H1 (cell line): Measurements from ENCODE around the gene CSF2. TPM values are rescaled to one million over a fixed set of nuclear protein-coding genes. Genes with fewer than 3 reads are reported as not detected.

Source experiments
- CTCF ChIA-PET: fragments of 300-600 bp; sonication (Branson Sonifier 250); formaldehyde crosslinking; loops from one replicate; lab custom pipeline; 2021; ENCODE audit not compliant: partially characterized antibody; lab: Charles Lee
- POLR2A ChIA-PET: fragments of 300-600 bp; sonication (Branson Sonifier 250); formaldehyde crosslinking; loops from one replicate; lab custom pipeline; 2021; ENCODE audit warnings: inconsistent platforms; ENCODE audit not compliant: partially characterized antibody; lab: Charles Lee
- DNase-seq, 2 experiments: peaks; one replicate each; pipeline versions ENCODE4 v3.0.0 to v3.0.0-alpha.2; 2010 to 2022; ENCODE audit warnings: low spot score in 2 of 2, low read depth in 1 of 2, mixed read lengths in 1 of 2
- FAIRE-seq: peaks from 2 replicates; lab custom pipeline; 2011; peaks lifted over from hg19 to GRCh38; lab: Jason Lieb, UNC
- H2AFZ ChIP-seq: 2 replicates; pipeline ENCODE4 v1.8.1; 2012; ENCODE audit warnings: low read length, inconsistent platforms
- H2AK5ac ChIP-seq: 2 replicates; pipeline ENCODE4 v1.6.1; 2013; ENCODE audit warnings: low read depth, low read length
- H2BK120ac ChIP-seq: replicated peaks from 2 replicates; pipeline ENCODE3; 2013; ENCODE audit warnings: low read depth, low read length, inconsistent platforms
- H2BK12ac ChIP-seq: 2 replicates; pipeline ENCODE4 v1.6.1; 2013; ENCODE audit warnings: low read depth, low read length
- H2BK15ac ChIP-seq: 2 replicates; pipeline ENCODE4 v1.6.1; 2013; ENCODE audit warnings: low read length
- H2BK20ac ChIP-seq: 2 replicates; pipeline ENCODE4 v1.6.1; 2013; ENCODE audit warnings: low read length
- H2BK5ac ChIP-seq: 2 replicates; pipeline ENCODE4 v1.6.1; 2013; ENCODE audit warnings: low read depth, low read length
- H3K14ac ChIP-seq: 2 replicates; pipeline ENCODE4 v1.6.1; 2013; ENCODE audit warnings: inconsistent platforms; ENCODE audit not compliant: insufficient read length
- H3K18ac ChIP-seq: 2 replicates; pipeline ENCODE4 v1.6.1; 2013; ENCODE audit warnings: low read length; ENCODE audit errors: extremely low read depth
- H3K23ac ChIP-seq: 2 replicates; pipeline ENCODE4 v1.6.1; 2013; ENCODE audit warnings: inconsistent platforms; ENCODE audit not compliant: insufficient read length
- H3K23me2 ChIP-seq: 2 replicates; pipeline ENCODE4 v1.6.1; 2013; ENCODE audit warnings: low read depth, low read length
- H3K27ac ChIP-seq: 2 replicates; pipeline ENCODE4 v1.6.1; 2011; ENCODE audit warnings: low read depth, low read length, inconsistent platforms
- H3K27me3 ChIP-seq, 4 experiments: replicated peaks in 1 of 4; 1 replicate in 1 of 4; 2 replicates in 3 of 4; pipeline versions ENCODE4 v1.6.1 to v1.8.1; 2011 to 2013; ENCODE audit warnings: low read length in 3 of 4, mild to moderate bottlenecking in 3 of 4, inconsistent platforms in 2 of 4, mixed read lengths in 2 of 4, moderate library complexity in 1 of 4; ENCODE audit not compliant: control insufficient read depth in 3 of 4, insufficient read depth in 3 of 4; ENCODE audit errors: extremely low read depth in 1 of 4
- H3K36me3 ChIP-seq, 4 experiments: 2 replicates each; pipeline versions ENCODE4 v1.6.1 to v1.8.1; 2011 to 2013; ENCODE audit warnings: mild to moderate bottlenecking in 4 of 4, low read length in 3 of 4, moderate library complexity in 2 of 4, control low read depth in 1 of 4, inconsistent platforms in 1 of 4; ENCODE audit not compliant: insufficient read depth in 4 of 4, control insufficient read depth in 2 of 4
- H3K4ac ChIP-seq: replicated peaks from 2 replicates; pipeline ENCODE3; 2013; ENCODE audit warnings: low read length, low read depth, mixed read lengths, inconsistent platforms; ENCODE audit not compliant: insufficient read length
- H3K4me1 ChIP-seq, 4 experiments: replicated peaks in 1 of 4; 1 replicate in 1 of 4; 2 replicates in 3 of 4; pipeline versions ENCODE4 v1.6.1 to v1.8.1; 2011 to 2013; ENCODE audit warnings: low read length in 3 of 4, inconsistent platforms in 2 of 4, mixed read lengths in 1 of 4; ENCODE audit not compliant: insufficient read depth in 4 of 4, control insufficient read depth in 3 of 4
- H3K4me2 ChIP-seq, 2 experiments: 2 replicates each; pipeline versions ENCODE4 v1.6.1 to v1.8.1; 2011 to 2013; ENCODE audit warnings: low read depth in 2 of 2, low read length in 2 of 2, control low read depth in 1 of 2, inconsistent platforms in 1 of 2, mild to moderate bottlenecking in 1 of 2; ENCODE audit not compliant: insufficient read depth in 1 of 2
- H3K4me3 ChIP-seq, 4 experiments: fragments of 200-600, 300-600 bp in 1 of 4; sonication (generic), shearing (Covaris generic), sonication (Bioruptor Twin) in 1 of 4; 2 replicates each; pipeline versions ENCODE4 v1.5.1 to v1.8.1; 2011 to 2016; ENCODE audit warnings: low read length in 4 of 4, low read depth in 3 of 4, control low read depth in 2 of 4, inconsistent platforms in 2 of 4, mild to moderate bottlenecking in 2 of 4, mixed read lengths in 1 of 4, moderate library complexity in 1 of 4; ENCODE audit not compliant: insufficient read depth in 2 of 4; ENCODE audit errors: extremely low read depth in 1 of 4
- H3K56ac ChIP-seq: replicated peaks from 2 replicates; pipeline ENCODE3; 2013; ENCODE audit warnings: low read depth, mild to moderate bottlenecking, mixed read lengths, low read length, inconsistent platforms; ENCODE audit not compliant: insufficient read length
- H3K79me1 ChIP-seq: 2 replicates; pipeline ENCODE4 v1.6.1; 2013; ENCODE audit warnings: low read depth, low read length, control low read depth
- H3K79me2 ChIP-seq, 2 experiments: 2 replicates each; pipeline versions ENCODE4 v1.6.1 to v1.8.1; 2012 to 2013; ENCODE audit warnings: low read length in 2 of 2, mild to moderate bottlenecking in 2 of 2, inconsistent platforms in 1 of 2; ENCODE audit not compliant: insufficient read depth in 2 of 2, control insufficient read depth in 1 of 2
- H3K9ac ChIP-seq, 4 experiments: replicated peaks in 1 of 4; 1 replicate in 1 of 4; 2 replicates in 3 of 4; pipeline versions ENCODE4 v1.6.1 to v1.8.1; 2011 to 2013; ENCODE audit warnings: low read depth in 3 of 4, low read length in 3 of 4, control low read depth in 2 of 4, mild to moderate bottlenecking in 2 of 4, moderate library complexity in 2 of 4, inconsistent platforms in 1 of 4; ENCODE audit errors: extremely low read depth in 1 of 4
- H3K9me3 ChIP-seq, 2 experiments: 2 replicates each; pipeline versions ENCODE4 v1.6.1 to v1.8.1; 2012 to 2013; ENCODE audit warnings: mild to moderate bottlenecking in 2 of 2, moderate library complexity in 2 of 2, control low read depth in 1 of 2, inconsistent platforms in 1 of 2, low read depth in 1 of 2, low read length in 1 of 2, mixed read lengths in 1 of 2; ENCODE audit not compliant: insufficient read depth in 2 of 2
- H4K20me1 ChIP-seq, 2 experiments: replicated peaks in 1 of 2; 2 replicates each; pipeline versions ENCODE3 to v1.8.1; 2011 to 2013; ENCODE audit warnings: inconsistent platforms in 2 of 2, low read length in 2 of 2, mild to moderate bottlenecking in 1 of 2; ENCODE audit not compliant: insufficient read depth in 2 of 2, control insufficient read depth in 1 of 2
- H4K5ac ChIP-seq: 2 replicates; pipeline ENCODE4 v1.6.1; 2013; ENCODE audit warnings: low read length, low read depth, mixed read lengths, inconsistent platforms; ENCODE audit not compliant: insufficient read length
- H4K8ac ChIP-seq: 2 replicates; pipeline ENCODE4 v1.8.0; 2013; ENCODE audit warnings: mild to moderate bottlenecking, moderate library complexity, low read length, inconsistent platforms; ENCODE audit not compliant: insufficient read depth; ENCODE audit errors: extremely low read depth
- H4K91ac ChIP-seq: replicated peaks from 2 replicates; pipeline ENCODE3; 2013; ENCODE audit warnings: low read length, mixed read lengths, inconsistent platforms; ENCODE audit not compliant: insufficient read length
- CHD1 ChIP-seq: IDR thresholded peaks from 2 replicates; pipeline ENCODE4 v1.6.1; 2012; ENCODE audit warnings: low read depth, low read length, improper control_type of control experiment
- CHD2 ChIP-seq: IDR thresholded peaks from 2 replicates; pipeline ENCODE4 v1.6.1; 2012; ENCODE audit warnings: low read length, improper control_type of control experiment
- CTBP2 ChIP-seq: IDR thresholded peaks from 2 replicates; pipeline ENCODE4 v1.7.0; 2011; ENCODE audit warnings: borderline replicate concordance, mild to moderate bottlenecking, moderate library complexity, mixed read lengths, low read length; ENCODE audit not compliant: insufficient read depth, insufficient read length
- EZH2 ChIP-seq: fragments of 200-600 bp; sonication (generic); IDR thresholded peaks from 2 replicates; pipeline ENCODE4 v1.7.1; 2012; ENCODE audit warnings: low read depth, mild to moderate bottlenecking, moderate library complexity, low read length, inconsistent platforms; ENCODE audit not compliant: severe bottlenecking
- JUND ChIP-seq: IDR thresholded peaks from 2 replicates; pipeline ENCODE4 v1.6.1; 2011; ENCODE audit warnings: mild to moderate bottlenecking, improper control_type of control experiment, low read length
- KDM4A ChIP-seq: IDR thresholded peaks from one replicate; pipeline ENCODE4 v1.7.1; 2012; ENCODE audit warnings: low read depth, mild to moderate bottlenecking, moderate library complexity, low read length, inconsistent platforms; ENCODE audit not compliant: severe bottlenecking
- SIX5 ChIP-seq: IDR thresholded peaks from 2 replicates; pipeline ENCODE4 v1.6.1; 2011; ENCODE audit warnings: mild to moderate bottlenecking, low read depth, low read length
- SP1 ChIP-seq: IDR thresholded peaks from 2 replicates; pipeline ENCODE4 v1.6.1; 2011; ENCODE audit warnings: low read depth, low read length
- SUZ12 ChIP-seq: fragments of 200-600 bp; sonication (generic); IDR thresholded peaks from 2 replicates; pipeline ENCODE4 v1.6.1; 2012; ENCODE audit warnings: mild to moderate bottlenecking, inconsistent platforms, low read length, moderate library complexity, mixed read lengths
- TAF7 ChIP-seq: optimal IDR thresholded peaks from 2 replicates; pipeline ENCODE3; 2011; ENCODE audit warnings: low read depth, mild to moderate bottlenecking, inconsistent platforms, low read length, moderate library complexity, borderline replicate concordance
- WGBS, 2 experiments: shearing (Covaris generic) in 1 of 2; methylation state at CpG; one replicate each; pipeline versions ENCODE4 v1.1.6 to v1.1.7; 2013 to 2015; ENCODE audit warnings: low lambda C conversion rate in 2 of 2, mixed read lengths in 2 of 2, inconsistent platforms in 1 of 2, low coverage in 1 of 2, missing lambda C conversion rate in 1 of 2; ENCODE audit not compliant: insufficient replicate concordance in 2 of 2, insufficient coverage in 1 of 2, insufficient read length in 1 of 2; ENCODE audit errors: extremely low coverage in 1 of 2, missing lambda C conversion rate in 1 of 2; 5-methylcytosine and 5-hydroxymethylcytosine counted together
- polyA plus RNA-seq, 7 experiments: library from polyadenylated mRNA; depleted of rRNA in 3 of 7; stranded (reverse) in 5 of 7; unstranded in 2 of 7; fragments of >200 nt in 5 of 7; fragments of 200-250 nt in 2 of 7; gene quantifications; 1 replicate in 5 of 7; 2 replicates in 1 of 7; 4 replicates in 1 of 7; pipeline versions ENCODE4 v1.2.1 to v1.2.3, GENCODE V29; 2011 to 2013; ENCODE audit warnings: missing spikeins in 2 of 7, mixed read lengths in 2 of 7
- total RNA-seq: library from RNA; stranded (reverse); fragmentation: NEBNext Ultra II Directional; extraction: Animal tissue kit (Norgen Biotek cat#: 25700); gene quantifications from 2 replicates; pipeline ENCODE4 v1.2.1, GENCODE V29; 2021
- TF ChIP-seq, protein P1 (sequence below): IDR thresholded peaks from 2 replicates; pipeline ENCODE4 v1.6.1; 2012; ENCODE audit warnings: inconsistent platforms
- TF ChIP-seq, protein P2 (sequence below): IDR thresholded peaks from 2 replicates; pipeline ENCODE4 v1.6.1; 2011; ENCODE audit warnings: low read depth, mild to moderate bottlenecking, low read length; ENCODE audit not compliant: insufficient read depth

CSF2 gene
- total and polyA plus RNA-seq, 2 of the 8 experiments (the other 6 are each of a cell fraction or from before 2014, with no cell fraction given): not detected

- Histone ChIP-seq H2AK5ac (no peak overlapping the region), H4K5ac (no peak overlapping the region), H2AFZ (no peak overlapping the region), H3K4me3 (no peak overlapping the region), H3K36me3 (no peaks in the 10 kb centered on the region), H3K4ac (no peak overlapping the region), H3K27me3 (no peaks in the 10 kb centered on the region), H3K56ac (no peak overlapping the region), H4K8ac (no peak overlapping the region), H3K9me3 (no peaks in the 10 kb centered on the region), H2BK5ac (no peak overlapping the region), H4K91ac (no peak overlapping the region), H3K23ac (no peak overlapping the region), H3K23me2 (no peaks in the 10 kb centered on the region), H3K4me1 (no peaks in the 10 kb centered on the region), H3K14ac (no peak overlapping the region), H3K18ac (no peak overlapping the region), H2BK15ac (no peak overlapping the region), H2BK20ac (no peak overlapping the region), H3K27ac (no peak overlapping the region), H3K9ac (no peak overlapping the region), H4K20me1 (no peaks in the 10 kb centered on the region), H3K79me2 (no peaks in the 10 kb centered on the region), H3K4me2 (no peak overlapping the region), H2BK120ac (no peak overlapping the region), H3K79me1 (no peaks in the 10 kb centered on the region), H2BK12ac (no peak overlapping the region)
- TF ChIP-seq SUZ12: no peak
- no peak for TF ChIP-seq JUND
- no peak for TF ChIP-seq SP1
- TF ChIP-seq EZH2: no peak
- no peak for TF ChIP-seq KDM4A
- TF ChIP-seq, protein P1, sequence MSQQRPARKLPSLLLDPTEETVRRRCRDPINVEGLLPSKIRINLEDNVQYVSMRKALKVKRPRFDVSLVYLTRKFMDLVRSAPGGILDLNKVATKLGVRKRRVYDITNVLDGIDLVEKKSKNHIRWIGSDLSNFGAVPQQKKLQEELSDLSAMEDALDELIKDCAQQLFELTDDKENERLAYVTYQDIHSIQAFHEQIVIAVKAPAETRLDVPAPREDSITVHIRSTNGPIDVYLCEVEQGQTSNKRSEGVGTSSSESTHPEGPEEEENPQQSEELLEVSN: no peak
- TF ChIP-seq SIX5: no peak
- no peak for TF ChIP-seq CHD1
- TF ChIP-seq TAF7: no peak
- TF ChIP-seq, protein P2, sequence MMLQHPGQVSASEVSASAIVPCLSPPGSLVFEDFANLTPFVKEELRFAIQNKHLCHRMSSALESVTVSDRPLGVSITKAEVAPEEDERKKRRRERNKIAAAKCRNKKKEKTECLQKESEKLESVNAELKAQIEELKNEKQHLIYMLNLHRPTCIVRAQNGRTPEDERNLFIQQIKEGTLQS: no peak
- no peak for TF ChIP-seq CHD2
- no peak for TF ChIP-seq CTBP2
- no peak for FAIRE-seq
- DNase-seq: no peak
- POLR2A ChIA-PET: no interaction called here
- 92% methylated on average over 6 of the region's 6 CpGs; no CpG with 5 or more reads in 1 of the 2 experiments for WGBS, 2 experiments
- CTCF ChIA-PET: no interaction called here
Measured at GRCh38 chr5:132103969-132104391, 30.4 kb downstream of the CSF2 start.
